ENCODE results near the gene DMRT3. TPM values are rescaled to one million over a fixed set of nuclear protein-coding genes. Genes with fewer than 3 reads are reported as not detected.

Gene DMRT3
- total and polyA plus RNA-seq, 2 donors (not counting 1 experiment from before 2014, with no cell fraction given), result not detected

DNA sequence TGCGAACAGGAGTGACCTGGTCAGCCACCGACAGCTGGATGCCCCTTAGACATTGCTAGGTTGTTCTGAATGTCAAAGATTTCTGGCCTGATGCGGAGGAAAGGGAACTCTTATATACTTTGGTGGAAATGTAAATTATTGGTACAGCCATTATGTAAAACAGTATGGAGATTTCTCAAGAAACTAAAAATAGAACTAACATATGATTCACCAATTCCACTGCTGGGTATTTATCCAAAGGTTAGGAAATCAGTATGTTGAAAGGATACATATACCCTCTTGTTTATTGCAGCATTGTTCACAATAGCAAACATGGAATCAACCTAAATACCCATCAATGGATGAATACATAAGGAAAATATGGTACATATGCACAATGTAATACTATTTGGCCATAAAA, 31.8 kb downstream of the DMRT3 start:
- H3K79me2 ChIP-seq (ENCODE audit: control insufficient read depth, insufficient read depth, low read length), result no peaks in the 10 kb centered on the region
- H3K4me2 ChIP-seq (ENCODE audit: extremely low read depth, insufficient read depth, low read length), result no peak overlapping the region
- no peak overlapping the region for H3K4me3 ChIP-seq (replicated peaks in 1 of 4; ENCODE audit: control extremely low read depth in 1 of 4, insufficient read depth in 1 of 4, low read depth in 3 of 4, low read length in 4 of 4)
- no peaks in the 10 kb centered on the region for H3K27me3 ChIP-seq (ENCODE audit: control insufficient read depth, insufficient read depth, low read length)
- H4K20me1 ChIP-seq (ENCODE audit: control insufficient read depth, extremely low read depth, insufficient read depth, low read length), result no peaks in the 10 kb centered on the region
- H3K27ac ChIP-seq (ENCODE audit: insufficient read depth, low read length), result no peak overlapping the region
- H3K9me3 ChIP-seq (ENCODE audit: control insufficient read depth, insufficient read depth, low read depth, low read length), result no peaks in the 10 kb centered on the region
- H3K9ac ChIP-seq (ENCODE audit: insufficient read depth, low read length), result no peak overlapping the region
- peak; percentile 2 to 7 for DNase-seq (ENCODE audit: low read depth in 2 of 2)
- no peak overlapping the region for H2AFZ ChIP-seq (ENCODE audit: low read length)
- H3K36me3 ChIP-seq (ENCODE audit: control insufficient read depth, insufficient read depth, low read length), result no peaks in the 10 kb centered on the region
- H3K4me1 ChIP-seq (ENCODE audit: control insufficient read depth, extremely low read depth, insufficient read depth, low read length), result no peaks in the 10 kb centered on the region
- no peak for TF ChIP-seq EZH2 (IDR thresholded peaks at IDR 0.05; ENCODE audit: low read length, missing control alignments)
- TF ChIP-seq, protein P1, sequence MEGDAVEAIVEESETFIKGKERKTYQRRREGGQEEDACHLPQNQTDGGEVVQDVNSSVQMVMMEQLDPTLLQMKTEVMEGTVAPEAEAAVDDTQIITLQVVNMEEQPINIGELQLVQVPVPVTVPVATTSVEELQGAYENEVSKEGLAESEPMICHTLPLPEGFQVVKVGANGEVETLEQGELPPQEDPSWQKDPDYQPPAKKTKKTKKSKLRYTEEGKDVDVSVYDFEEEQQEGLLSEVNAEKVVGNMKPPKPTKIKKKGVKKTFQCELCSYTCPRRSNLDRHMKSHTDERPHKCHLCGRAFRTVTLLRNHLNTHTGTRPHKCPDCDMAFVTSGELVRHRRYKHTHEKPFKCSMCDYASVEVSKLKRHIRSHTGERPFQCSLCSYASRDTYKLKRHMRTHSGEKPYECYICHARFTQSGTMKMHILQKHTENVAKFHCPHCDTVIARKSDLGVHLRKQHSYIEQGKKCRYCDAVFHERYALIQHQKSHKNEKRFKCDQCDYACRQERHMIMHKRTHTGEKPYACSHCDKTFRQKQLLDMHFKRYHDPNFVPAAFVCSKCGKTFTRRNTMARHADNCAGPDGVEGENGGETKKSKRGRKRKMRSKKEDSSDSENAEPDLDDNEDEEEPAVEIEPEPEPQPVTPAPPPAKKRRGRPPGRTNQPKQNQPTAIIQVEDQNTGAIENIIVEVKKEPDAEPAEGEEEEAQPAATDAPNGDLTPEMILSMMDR (conservative IDR thresholded peaks at IDR 0.05 in 1 of 2, IDR thresholded peaks at IDR 0.05 in 1 of 2; ENCODE audit: low read depth in 1 of 2, low read length in 2 of 2), result no peak

DNA sequence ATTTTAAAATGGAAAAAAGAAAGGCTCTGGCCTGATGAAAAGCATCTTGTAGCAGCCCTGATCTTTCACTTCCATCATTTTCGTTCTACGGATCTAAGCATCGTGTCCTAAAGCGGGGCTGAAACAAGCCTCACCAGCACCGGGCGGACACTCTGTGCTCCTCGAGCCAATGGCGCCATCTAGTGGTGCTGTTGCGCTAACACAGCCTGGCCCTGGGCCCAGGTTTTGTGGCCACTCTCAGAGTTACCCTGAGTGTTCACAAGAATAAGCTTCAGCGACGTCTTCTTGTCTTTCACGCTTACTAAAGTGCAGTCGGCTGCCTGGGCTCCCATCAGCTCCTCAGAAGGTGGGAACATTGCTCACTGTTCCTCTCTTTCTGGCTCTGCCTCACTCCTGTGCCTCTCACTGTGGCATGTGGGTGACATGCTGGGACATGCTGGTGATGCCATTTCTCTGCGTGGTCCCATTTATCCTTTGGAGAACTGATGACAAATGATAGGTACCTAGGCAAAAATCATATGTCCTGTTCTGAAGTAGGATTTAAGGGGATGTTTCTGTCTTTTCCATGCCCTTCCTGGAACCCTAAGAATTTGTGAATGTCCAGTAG, 32.7 kb downstream of the DMRT3 start:
- no peak for TF ChIP-seq EZH2 (IDR thresholded peaks at IDR 0.05; ENCODE audit: low read length, missing control alignments)
- TF ChIP-seq, protein P1 (conservative IDR thresholded peaks at IDR 0.05 in 1 of 2, IDR thresholded peaks at IDR 0.05 in 1 of 2; ENCODE audit: low read depth in 1 of 2, low read length in 2 of 2), result peak; percentile 92 to 95

DNA sequence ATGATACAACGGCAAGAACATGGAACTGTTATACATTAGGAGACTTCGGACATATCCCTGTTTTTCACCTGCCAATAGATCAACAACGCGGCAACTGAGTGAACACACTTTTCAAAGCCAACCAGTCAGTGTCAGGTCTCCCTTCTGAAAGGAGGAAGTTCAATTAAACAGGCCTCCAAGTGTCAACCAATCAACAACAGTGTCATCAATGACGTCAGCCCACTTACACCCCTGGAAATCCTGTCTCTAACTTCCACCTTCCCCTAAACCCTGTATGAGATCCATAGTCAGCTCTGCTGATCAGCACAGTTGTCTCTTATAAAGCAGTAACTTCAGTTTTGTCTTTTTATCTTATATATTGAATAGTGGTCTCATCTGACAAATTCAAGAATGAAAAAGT, 36.6 kb downstream of the DMRT3 start:
- TF ChIP-seq, protein P1 (conservative IDR thresholded peaks at IDR 0.05 in 1 of 2, IDR thresholded peaks at IDR 0.05 in 1 of 2; ENCODE audit: low read depth in 1 of 2, low read length in 2 of 2), result no peak
- TF ChIP-seq EZH2 (IDR thresholded peaks at IDR 0.05; ENCODE audit: low read length, missing control alignments), result no peak
- no peaks in the 10 kb centered on the region for H3K4me1 ChIP-seq (ENCODE audit: control insufficient read depth, extremely low read depth, insufficient read depth, low read length)
- H3K9me3 ChIP-seq (ENCODE audit: control insufficient read depth, insufficient read depth, low read depth, low read length), result no peaks in the 10 kb centered on the region
- H3K9ac ChIP-seq (ENCODE audit: insufficient read depth, low read length), result no peak overlapping the region
- H2AFZ ChIP-seq (ENCODE audit: low read length), result no peak overlapping the region
- no peak overlapping the region for H3K4me3 ChIP-seq (replicated peaks in 1 of 4; ENCODE audit: control extremely low read depth in 1 of 4, insufficient read depth in 1 of 4, low read depth in 3 of 4, low read length in 4 of 4)
- no peaks in the 10 kb centered on the region for H3K36me3 ChIP-seq (ENCODE audit: control insufficient read depth, insufficient read depth, low read length)
- no peak for DNase-seq (ENCODE audit: low read depth in 2 of 2)
- no peak overlapping the region for H3K4me2 ChIP-seq (ENCODE audit: extremely low read depth, insufficient read depth, low read length)
- no peak overlapping the region for H3K27ac ChIP-seq (ENCODE audit: insufficient read depth, low read length)
- no peaks in the 10 kb centered on the region for H3K27me3 ChIP-seq (ENCODE audit: control insufficient read depth, insufficient read depth, low read length)
- H4K20me1 ChIP-seq (ENCODE audit: control insufficient read depth, extremely low read depth, insufficient read depth, low read length), result no peaks in the 10 kb centered on the region
- H3K79me2 ChIP-seq (ENCODE audit: control insufficient read depth, insufficient read depth, low read length), result no peaks in the 10 kb centered on the region

More for the DNA sequence above, 32.7 kb downstream of the DMRT3 start:
- Histone ChIP-seq H2AFZ (ENCODE audit: low read length) (no peak overlapping the region), H3K4me2 (ENCODE audit: extremely low read depth, insufficient read depth, low read length) (no peak overlapping the region), H3K36me3 (ENCODE audit: control insufficient read depth, insufficient read depth, low read length) (no peaks in the 10 kb centered on the region), H4K20me1 (ENCODE audit: control insufficient read depth, extremely low read depth, insufficient read depth, low read length) (no peaks in the 10 kb centered on the region), H3K4me1 (ENCODE audit: control insufficient read depth, extremely low read depth, insufficient read depth, low read length) (no peaks in the 10 kb centered on the region), H3K27ac (ENCODE audit: insufficient read depth, low read length) (no peak overlapping the region), H3K9me3 (ENCODE audit: control insufficient read depth, insufficient read depth, low read depth, low read length) (no peaks in the 10 kb centered on the region), H3K79me2 (ENCODE audit: control insufficient read depth, insufficient read depth, low read length) (no peaks in the 10 kb centered on the region), H3K27me3 (ENCODE audit: control insufficient read depth, insufficient read depth, low read length) (no peaks in the 10 kb centered on the region), H3K4me3 (replicated peaks in 1 of 4; ENCODE audit: control extremely low read depth in 1 of 4, insufficient read depth in 1 of 4, low read depth in 3 of 4, low read length in 4 of 4) (no peak overlapping the region), H3K9ac (ENCODE audit: insufficient read depth, low read length) (no peak overlapping the region)
- DNase-seq (ENCODE audit: low read depth in 2 of 2), result peak; percentile 52 to 64

Measured in fibroblast of lung (primary cell).